ENCODE results near the gene CREBZF. TPM values are rescaled to one million over a fixed set of nuclear protein-coding genes. Genes with fewer than 3 reads are reported as not detected.
A peak's percentile ranks its signal among the peaks of the same experiment; 100 is the strongest.

CREBZF gene
- total and polyA plus RNA-seq, 9 of the 15 experiments (the other 6 are each of a cell fraction or from before 2014, with no cell fraction given), result 7.2 to 70.2 (median 40.5) TPM

DNA sequence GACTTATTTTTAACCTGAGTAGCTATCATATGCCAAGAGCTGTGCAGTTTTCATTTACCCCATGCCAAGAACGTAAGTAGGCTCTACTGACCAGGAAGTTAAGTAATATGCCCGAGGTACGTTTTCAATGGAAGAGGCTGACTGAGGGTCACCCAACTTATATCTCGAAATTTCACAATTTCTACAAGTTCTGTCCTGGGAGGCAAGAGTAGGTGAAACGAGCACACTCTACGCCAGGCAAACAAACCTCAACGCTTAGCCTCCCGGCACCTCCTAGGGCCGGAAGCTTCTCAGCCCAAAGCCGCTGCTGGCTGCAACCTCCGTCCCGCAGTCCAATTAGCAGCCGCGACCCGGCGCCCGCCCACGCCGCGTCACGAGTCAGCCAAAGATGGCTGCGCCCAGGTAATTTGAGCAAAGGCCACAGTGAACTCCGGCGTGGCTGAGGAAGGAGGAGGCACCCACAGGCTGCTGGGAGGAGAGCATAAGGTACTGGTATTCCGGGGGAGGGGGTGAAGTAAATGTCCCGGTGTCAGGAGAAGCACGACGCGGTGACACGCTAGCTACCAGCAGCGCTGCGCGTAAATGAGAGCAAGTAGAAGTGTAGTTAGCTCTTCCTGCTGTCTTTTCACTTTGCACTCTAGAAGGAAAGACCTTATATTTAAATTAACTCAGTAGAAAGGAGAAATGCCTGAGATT lies 17.2 kb downstream of the CREBZF start, which contains the start of gene TMEM126A (continued):
- TF ChIP-seq ESRRA (IDR thresholded peaks at IDR 0.05; ENCODE audit: borderline replicate concordance, low read depth), result peak; percentile 85
- no peak for TF ChIP-seq ZNF311 (CRISPR knock-in tag; IDR thresholded peaks at IDR 0.05)
- peak; percentile 84 for TF ChIP-seq MYC (IDR thresholded peaks at IDR 0.05; ENCODE audit: low read depth, low read length)
- no peak for TF ChIP-seq MYC (CRISPR knock-in tag; IDR thresholded peaks at IDR 0.05; ENCODE audit: borderline replicate concordance, low read depth)
- TF ChIP-seq BRF2 (IDR thresholded peaks at IDR 0.05; ENCODE audit: borderline replicate concordance, insufficient read depth, insufficient read length), result no peak
- TF ChIP-seq, protein P1, sequence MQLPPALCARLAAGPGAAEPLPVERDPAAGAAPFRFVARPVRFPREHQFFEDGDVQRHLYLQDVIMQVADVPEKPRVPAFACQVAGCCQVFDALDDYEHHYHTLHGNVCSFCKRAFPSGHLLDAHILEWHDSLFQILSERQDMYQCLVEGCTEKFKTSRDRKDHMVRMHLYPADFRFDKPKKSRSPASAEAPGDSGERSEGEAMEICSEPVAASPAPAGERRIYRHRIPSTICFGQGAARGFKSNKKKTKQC (CRISPR knock-in tag; IDR thresholded peaks at IDR 0.05), result peak; percentile 79; the same call in 1 of the 2 replicates
- TF ChIP-seq GTF2F1 (IDR thresholded peaks at IDR 0.05; ENCODE audit: low read depth, low read length), result peak; percentile 66; the same call in 1 of the 2 replicates
- TF ChIP-seq MITF (IDR thresholded peaks at IDR 0.05), result peak; percentile 79
- TF ChIP-seq OTX1 (CRISPR knock-in tag; IDR thresholded peaks at IDR 0.05), result 0 out of 2 replicates have a peak, but pooled peaks have one; percentile 82
- TF ChIP-seq RAD51 (IDR thresholded peaks at IDR 0.05; ENCODE audit: borderline replicate concordance, low read depth), result peak; percentile 58; the same call in 1 of the 2 replicates
- TF ChIP-seq, protein P2, sequence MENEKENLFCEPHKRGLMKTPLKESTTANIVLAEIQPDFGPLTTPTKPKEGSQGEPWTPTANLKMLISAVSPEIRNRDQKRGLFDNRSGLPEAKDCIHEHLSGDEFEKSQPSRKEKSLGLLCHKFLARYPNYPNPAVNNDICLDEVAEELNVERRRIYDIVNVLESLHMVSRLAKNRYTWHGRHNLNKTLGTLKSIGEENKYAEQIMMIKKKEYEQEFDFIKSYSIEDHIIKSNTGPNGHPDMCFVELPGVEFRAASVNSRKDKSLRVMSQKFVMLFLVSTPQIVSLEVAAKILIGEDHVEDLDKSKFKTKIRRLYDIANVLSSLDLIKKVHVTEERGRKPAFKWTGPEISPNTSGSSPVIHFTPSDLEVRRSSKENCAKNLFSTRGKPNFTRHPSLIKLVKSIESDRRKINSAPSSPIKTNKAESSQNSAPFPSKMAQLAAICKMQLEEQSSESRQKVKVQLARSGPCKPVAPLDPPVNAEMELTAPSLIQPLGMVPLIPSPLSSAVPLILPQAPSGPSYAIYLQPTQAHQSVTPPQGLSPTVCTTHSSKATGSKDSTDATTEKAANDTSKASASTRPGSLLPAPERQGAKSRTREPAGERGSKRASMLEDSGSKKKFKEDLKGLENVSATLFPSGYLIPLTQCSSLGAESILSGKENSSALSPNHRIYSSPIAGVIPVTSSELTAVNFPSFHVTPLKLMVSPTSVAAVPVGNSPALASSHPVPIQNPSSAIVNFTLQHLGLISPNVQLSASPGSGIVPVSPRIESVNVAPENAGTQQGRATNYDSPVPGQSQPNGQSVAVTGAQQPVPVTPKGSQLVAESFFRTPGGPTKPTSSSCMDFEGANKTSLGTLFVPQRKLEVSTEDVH (IDR thresholded peaks at IDR 0.05; ENCODE audit: low read depth, partially characterized antibody), result peak; percentile 57
- TF ChIP-seq REST (IDR thresholded peaks at IDR 0.05; ENCODE audit: borderline replicate concordance), result no peak
- TF ChIP-seq REST (CRISPR knock-in tag; IDR thresholded peaks at IDR 0.05; ENCODE audit: low read depth), result 0 out of 2 replicates have a peak, but pooled peaks have one; percentile 42

Measured in K562 (cell line).